ENCODE measurements around the gene CDH16. TPM values are rescaled to one million over a fixed set of nuclear protein-coding genes. Genes with fewer than 3 reads are reported as not detected.

CDH16 gene
- total RNA-seq, 1 donor from 2014 or later = not detected

DNA sequence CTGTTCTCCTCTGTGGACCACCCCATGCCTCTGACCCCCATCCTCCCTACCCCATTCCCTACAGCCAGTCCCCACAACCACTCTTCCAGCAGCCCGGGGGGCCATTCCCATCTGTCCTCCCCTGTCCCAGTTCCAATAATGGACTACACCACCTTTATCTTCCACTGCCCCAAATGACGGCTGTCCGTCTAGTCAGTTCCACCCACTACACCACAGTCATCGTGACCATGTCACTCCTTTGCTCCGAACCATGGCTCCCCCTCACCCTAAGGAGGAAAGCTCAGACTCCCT lies 23.1 kb downstream of the CDH16 start:
- no peak for DNase-seq

DNA sequence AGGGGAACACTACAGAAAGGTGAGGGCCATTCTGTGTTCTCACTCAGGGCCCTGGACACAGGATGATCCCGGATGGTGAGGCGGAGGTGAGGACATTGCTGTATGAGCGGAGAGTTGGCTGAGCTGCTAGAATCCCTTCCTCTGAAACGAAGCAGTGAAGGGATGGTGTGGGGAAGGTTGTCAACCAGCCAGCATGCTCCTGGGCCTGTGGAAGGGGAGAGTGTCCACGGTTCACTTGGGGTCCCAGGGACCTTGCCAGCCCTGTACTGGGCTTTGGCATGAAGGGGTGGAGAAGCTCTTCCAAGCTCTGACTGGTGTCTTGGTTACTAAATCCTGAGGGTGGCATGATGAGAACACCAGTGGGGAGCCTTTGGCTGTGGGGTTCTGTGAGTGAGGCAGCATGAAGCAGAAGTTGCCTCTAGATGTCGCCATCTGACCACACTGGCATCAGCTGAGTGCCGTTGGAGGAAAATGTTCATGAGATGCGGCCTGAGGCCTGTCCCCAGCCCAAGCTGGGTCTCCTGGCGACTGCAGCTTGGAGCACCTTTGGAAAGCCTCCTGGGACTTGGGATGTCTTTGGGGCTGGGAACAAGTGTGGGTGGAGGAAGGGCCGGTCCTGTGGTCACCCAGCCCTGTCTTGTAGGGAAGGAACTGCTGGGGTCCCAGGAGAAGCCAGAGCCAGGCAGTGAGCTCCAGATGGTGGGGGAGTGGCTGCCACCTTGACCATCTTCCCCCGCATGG lies 23.6 kb downstream of the CDH16 start:
- DNase-seq = peak; percentile 55

DNA sequence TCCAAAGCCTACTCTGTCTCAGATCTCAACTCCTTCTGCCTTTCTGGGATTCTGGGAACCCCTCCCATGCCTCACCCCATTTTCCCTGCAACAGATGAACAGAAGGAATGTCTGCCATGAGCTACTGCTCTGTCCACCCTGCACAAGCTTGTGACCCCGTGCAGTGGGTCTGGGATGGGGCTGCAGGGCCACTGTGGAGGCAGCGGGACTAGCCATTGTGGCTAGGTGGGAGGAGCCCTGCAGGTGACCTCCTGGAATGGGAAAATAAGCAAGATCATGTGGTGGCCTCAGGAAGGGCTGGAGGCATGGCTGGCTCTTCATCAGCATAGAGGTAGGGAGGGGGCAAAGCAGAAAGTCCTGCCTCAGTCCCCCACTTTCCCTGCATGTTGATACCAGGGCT lies 24.6 kb downstream of the CDH16 start:
- no peak for DNase-seq

DNA sequence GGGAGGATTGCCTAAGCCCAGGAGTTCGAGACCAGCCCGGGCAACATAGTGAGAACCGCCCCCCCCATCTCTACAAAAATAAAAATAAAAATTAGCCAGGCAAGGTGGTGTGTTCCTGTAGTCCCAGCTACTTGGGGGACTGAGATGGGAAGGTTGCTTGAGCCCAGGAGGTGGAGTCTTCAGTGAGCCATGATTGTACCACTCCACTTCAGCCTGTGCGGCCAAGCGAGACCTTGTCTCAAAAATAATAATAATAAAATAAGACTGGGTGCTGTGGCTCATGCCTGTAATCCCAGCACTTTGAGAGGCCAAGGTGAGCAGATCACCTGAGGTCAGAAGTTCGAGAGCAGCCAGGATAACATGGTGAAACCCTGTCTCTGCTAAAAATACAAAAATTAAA lies 26.9 kb downstream of the CDH16 start:
- no peak for DNase-seq

DNA sequence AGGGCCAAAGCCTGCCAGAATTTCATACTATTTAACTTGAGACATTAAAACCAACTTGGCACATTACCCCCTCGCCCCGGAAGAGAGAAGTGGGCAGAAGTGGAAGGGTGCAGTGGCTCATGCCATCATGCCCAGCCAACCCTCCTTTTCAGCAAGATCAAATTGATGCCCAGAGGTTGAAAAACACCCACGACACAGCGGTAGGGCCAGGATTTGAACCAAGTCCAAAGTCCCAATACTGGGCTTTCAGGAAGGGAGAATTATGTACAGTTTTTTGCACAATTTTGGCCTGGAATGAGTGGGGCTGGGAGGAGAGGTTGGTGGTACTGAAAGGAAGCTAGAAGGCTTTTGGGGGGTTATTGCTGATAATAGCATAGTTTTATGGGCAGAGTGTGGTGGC lies 27.3 kb downstream of the CDH16 start:
- no peak for DNase-seq

DNA sequence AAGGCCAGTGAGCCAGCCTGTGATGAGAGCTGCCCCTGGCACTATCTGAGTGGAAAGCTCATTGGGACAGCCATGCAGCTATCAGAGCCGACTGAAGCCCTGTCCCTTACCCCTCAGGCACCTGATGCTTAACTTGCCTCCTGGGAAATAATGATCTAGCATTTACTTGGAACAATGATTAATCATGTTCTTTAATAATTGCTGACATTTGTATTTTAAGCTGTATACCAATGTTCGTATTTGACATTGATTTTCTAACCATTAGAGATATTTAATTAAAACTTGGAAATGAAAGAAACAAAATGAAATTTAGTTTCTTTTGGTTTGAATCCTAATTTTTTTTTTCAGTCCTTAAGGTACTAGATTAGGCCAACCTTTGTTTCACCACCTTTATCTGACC lies 27.9 kb downstream of the CDH16 start:
- no peak for DNase-seq

DNA sequence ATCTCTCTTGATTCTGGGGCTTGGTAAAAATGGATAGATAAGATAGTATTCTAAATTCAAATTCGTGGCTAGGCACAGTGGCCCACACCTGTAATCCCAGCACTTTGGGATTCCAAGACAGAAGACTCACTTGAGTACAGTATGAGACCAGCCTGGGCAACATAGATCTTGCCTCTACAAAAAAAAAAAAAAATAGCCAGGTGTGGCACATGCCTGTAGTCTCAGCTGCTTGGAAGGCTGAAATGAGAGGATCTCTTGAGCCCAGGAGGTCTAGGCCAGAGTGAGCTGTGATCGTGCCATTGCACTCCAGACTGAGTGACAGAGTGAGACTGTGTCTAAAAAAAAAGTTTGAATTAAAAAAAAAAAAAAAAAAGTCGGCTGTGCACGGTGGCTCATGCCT lies 29.1 kb downstream of the CDH16 start:
- no peak for DNase-seq

- no peak for DNase-seq
Observed at GRCh38 chr16:66888647-66889615, 29.8 kb downstream of the CDH16 start.

GRCh38 chr16:66886914-66887313 lies 31.8 kb downstream of the CDH16 start:
- no peak for DNase-seq

- DNase-seq = no peak
Observed at GRCh38 chr16:66886321-66886720, 32.4 kb downstream of the CDH16 start.

DNA sequence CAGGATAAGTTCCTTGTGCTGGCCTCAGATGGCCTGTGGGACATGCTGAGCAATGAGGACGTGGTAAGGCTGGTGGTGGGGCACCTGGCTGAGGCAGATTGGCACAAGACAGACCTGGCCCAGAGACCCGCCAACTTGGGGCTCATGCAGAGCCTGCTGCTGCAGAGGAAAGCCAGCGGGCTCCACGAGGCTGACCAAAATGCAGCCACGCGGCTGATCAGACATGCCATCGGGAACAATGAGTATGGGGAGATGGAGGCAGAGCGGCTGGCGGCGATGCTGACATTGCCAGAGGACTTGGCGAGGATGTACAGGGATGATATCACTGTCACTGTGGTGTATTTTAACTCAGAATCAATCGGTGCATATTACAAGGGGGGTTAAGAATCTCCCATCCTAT lies 33.2 kb downstream of the CDH16 start:
- DNase-seq = no peak

- no peak for DNase-seq
Observed at GRCh38 chr16:66882702-66883101, 36.0 kb downstream of the CDH16 start.

DNA sequence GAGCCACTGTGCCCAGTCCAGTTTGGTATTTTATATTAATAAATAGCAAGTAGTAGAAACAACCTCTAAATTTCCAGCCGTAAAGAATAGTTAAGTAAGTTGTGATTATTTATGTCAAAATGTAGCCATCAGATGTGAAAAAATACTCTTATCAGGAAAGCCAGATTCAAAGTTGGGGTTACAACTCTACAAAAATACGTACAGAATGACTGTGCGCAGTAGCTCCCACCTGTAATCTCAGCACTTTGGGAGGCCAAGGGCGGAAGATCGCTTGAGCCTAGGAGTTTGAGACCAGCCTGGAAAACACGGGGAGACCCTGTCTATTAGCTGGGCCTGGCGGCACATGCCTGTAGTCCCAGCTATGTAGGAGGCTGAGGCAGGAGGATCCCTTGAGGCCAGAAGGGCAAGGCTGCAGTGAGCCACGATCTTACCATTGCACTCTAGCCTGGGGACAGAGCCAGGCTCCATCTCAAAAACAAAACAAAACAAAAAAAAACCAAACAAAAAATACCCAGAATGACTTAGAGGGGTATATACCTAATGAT lies 36.6 kb downstream of the CDH16 start:
- DNase-seq = no peak

- DNase-seq = no peak
Observed at GRCh38 chr16:66881560-66881959, 37.1 kb downstream of the CDH16 start.

GRCh38 chr16:66881014-66881417 lies 37.7 kb downstream of the CDH16 start:
- no peak for DNase-seq

GRCh38 chr16:66880288-66881013 lies 38.2 kb downstream of the CDH16 start, which contains the start of gene PDP2:
TSS of gene PDP2 (plus strand) at chr16:66880515. CDS start at chr16:66884285, 3,770 bp downstream.
- peak; percentile 97 for DNase-seq

- no peak for DNase-seq
Observed at GRCh38 chr16:66878067-66878466, 40.6 kb downstream of the CDH16 start.

- no peak for DNase-seq
Observed at GRCh38 chr16:66874079-66874775, 44.5 kb downstream of the CDH16 start.

DNA sequence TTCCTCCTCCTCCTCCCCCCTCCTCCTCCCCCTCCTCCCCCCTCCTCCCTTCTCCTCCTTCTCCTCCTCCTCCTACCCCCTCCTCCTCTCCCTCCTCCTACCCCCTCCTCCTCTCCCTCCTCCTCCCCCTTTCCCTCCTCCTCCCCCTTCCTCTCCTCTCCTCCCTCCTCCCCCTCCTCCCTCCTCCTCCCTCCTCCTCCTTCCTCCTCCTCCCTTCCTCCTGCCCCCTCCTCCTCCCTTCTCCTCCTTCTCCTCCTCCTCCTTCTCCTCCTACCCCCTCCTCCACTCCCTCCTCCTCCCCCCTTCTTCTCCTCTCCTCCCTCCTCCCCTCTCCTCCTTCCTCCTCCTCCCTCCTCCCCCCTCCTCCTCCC lies 45.0 kb downstream of the CDH16 start:
- DNase-seq = no peak

DNA sequence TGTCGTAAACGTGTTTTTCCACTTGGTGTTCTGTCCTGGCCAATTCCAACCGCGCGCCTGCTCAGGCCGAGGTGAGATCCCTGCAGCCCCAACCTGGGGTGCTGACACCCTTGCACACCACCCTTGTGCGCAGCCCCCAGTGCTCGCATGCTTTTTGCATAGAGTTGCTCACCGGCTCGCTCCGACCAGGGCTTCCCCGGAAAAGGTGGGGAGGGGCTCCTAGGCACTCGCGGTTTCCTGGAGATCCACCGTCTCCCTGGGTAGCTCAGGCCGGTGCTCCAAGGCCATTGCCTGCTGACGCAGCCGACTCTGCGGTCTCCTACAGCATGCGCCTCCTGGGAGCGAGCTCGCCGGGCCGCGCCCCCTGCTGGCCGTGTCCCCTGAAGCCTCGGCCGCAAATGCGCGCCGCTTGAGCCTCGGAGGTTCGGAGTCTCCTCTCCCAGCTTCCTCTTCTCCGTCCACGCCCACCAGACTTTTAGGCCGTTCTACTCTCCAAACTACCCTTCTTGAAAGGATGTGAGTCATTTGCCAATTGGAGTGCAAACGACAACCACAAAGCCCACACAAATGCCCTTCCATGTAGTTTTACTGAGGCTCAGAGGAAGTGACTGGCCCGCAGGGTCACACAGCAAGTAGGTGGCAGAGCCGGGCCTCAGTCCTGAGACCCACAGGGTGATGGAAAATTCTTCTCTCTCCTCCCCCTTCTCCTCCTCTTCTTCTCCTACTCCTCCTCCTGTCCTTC lies 45.6 kb downstream of the CDH16 start:
- peak; percentile 86 for DNase-seq

GRCh38 chr16:66872559-66872942 lies 46.1 kb downstream of the CDH16 start:
- no peak for DNase-seq

All from occipital lobe (tissue), 2 donors.